GM15510 (cell line): ENCODE measurements around the gene NFAT5.

Experiments
- POLR2A ChIP-seq: IDR thresholded peaks from 3 replicates; pipeline ENCODE4 v1.6.1; 2011; ENCODE audit warnings: borderline replicate concordance; ENCODE audit not compliant: insufficient read length; ENCODE audit errors: extremely low read depth

The NFAT5 gene

DNA sequence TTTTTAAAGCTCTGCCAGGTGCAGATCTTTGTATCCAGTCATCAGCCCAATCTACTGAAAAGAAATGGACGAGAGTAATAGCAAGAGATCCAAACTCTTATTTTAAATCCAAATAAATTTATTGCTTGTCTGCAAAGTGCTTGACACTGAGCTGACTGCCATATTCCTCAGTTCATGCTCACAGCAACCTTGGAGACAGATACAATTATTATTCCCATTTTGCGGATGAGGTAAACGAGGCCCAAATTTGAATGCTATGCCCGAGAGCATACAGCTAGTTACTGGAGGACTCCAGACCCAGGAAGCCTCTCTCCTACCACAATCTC lies 188.3 kb downstream of the NFAT5 start:
- TF ChIP-seq POLR2A: no peak
